Stimulated activated CD8-positive, alpha-beta memory T cell treated with anti-CD3 and anti-CD28 coated beads, Interleukin-15, amount 100 ng/mL, for 1 hour (primary cell): ENCODE data around the gene IDI2.

Experiments used
- DNase-seq: peaks from one replicate; pipeline ENCODE4 v3.0.0-alpha.2; 2020; ENCODE audit warnings: low read depth

Gene IDI2

DNA sequence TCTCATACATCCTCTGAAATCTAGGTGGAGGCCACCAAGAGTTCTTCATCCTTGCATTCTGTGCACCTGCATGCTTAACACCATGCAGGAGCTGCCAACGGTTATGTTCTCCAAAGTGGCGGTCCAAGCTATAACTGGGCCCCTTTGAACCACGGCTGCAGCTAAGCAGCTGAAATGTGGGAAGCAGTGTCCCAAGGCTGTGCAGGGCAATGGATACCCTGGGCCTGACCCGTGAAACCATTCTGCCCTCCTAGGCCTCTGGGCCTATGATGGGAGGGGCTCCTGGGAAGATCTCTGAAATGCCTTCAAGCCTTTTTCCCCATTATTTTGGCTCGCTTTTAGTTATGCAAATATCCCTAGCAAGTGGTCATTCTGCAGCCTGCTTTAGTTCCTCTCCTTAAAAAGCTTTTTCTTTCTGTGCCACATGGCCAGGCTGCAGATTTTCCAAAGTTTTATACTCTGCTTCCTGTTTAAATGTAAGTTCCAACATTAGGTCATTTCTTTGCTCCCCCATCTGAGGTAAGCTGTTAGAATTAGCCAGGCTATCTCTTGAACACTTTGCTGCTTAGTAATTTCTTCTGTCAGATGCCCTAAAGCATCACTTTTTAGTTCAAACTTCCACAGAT is 45.1 kb downstream of the IDI2 start:
- DNase-seq, result no peak

GRCh38 chr10:978826-979421 is 46.7 kb downstream of the IDI2 start:
- no peak for DNase-seq

DNA sequence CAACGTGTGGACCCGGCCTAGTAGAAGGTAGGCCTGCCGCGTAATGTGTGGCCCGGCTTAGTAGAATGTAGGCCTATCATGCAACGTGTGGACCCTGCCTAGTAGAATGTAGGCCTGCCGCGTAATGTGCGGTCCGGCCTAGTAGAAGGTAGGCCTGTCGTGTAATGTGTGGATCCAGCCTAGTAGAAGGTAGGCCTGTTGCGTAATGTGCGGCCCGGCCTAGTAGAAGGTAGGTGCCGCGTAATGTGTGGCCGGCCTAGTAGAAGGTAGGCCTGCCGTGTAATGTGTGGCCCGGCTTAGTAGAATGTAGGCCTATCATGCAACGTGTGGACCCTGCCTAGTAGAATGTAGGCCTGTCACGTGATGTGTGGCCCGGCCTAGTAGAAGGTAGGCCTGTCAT is 49.3 kb downstream of the IDI2 start:
- DNase-seq, result no peak

DNA sequence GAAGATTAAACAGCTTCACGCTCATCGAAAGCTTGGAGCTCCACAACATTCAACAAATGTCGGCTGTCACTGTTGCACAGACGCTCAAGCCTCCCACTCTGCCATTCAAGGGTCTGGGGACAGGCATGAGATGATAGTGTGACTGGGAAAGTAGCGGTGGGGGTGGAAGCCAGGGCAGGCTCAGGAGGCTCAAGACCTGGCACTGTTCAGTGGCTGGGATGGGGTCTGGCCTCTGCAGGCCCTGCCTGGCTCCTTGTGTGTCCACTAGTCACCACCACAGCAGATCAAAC is 50.9 kb downstream of the IDI2 start:
- no peak for DNase-seq

DNA sequence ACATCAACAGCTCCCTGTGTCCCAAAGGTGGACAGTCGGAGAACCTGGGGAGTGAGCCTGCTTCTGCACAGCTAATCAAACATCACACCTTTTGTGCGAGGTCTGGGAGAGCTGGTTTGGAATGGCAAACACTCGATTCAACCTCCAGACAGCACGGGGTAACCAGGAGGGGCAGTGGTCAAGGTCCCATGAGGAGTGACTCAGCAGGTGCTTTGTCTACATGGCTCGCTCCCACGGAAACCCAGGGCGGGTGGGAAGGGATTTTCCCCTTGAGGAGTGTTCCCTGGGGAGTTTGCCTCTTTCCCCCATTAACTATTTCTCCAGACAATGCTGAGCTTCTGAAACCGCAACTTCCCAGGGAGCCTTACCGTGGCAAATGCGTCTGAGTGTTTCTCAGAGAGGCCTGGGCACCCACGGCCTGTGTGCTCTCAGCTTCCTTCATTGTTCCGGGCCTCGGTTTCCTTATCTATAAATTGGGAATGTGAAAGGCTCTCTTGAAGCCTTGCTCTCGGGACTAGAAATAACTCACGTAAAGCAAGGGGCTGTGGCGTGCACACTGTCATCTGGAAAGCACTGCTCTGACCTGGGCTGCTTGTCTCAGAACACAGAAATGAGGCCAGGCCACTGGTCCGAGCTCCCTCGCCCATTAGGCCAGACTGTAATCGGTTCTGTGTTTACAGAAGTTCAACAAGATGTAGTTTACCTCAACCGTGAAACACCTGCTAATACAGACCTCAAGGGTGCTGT is 51.4 kb downstream of the IDI2 start:
- DNase-seq, result no peak

DNA sequence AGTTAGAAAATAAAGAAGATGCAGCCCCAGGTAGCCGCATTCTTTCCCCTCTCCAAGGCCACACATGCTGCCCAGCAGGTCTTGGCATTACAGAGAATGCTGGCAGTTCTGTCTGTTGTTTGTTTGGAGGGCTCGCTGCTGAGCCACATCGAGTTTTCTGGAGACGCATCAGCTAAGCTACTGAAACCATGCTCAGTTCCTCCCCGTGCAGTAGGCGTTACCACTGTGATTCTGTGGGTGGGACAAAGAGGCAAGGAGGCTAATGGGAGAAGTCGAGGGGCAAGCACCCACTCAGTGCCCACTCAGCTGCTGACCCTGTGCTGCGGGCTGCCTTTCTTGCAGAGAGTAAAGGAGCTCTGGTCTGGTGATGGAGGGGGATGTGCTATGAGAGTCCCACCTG is 52.9 kb downstream of the IDI2 start:
- no peak for DNase-seq

DNA sequence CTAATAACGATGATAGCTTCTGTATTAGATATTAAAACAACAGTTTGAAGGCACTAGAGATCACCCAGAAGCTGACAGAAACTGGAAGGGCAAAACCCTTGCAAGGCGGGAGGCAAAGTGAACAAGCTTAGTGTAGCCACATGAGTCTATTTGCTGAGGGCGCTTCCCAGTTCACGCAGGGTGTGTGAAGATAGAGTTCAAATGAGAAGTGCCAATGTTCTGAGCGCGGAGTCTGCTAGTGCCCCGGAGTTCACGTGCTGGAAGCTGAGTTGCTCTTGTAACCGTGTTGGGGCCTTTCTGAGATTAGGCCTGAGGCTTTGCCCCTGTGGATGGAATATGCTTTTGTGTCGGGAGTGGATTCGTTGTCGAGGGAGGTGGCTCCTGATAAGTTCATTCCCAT is 54.0 kb downstream of the IDI2 start:
- DNase-seq, result no peak

- no peak for DNase-seq
Measured at GRCh38 chr10:971150-971542, 54.5 kb downstream of the IDI2 start.

DNA sequence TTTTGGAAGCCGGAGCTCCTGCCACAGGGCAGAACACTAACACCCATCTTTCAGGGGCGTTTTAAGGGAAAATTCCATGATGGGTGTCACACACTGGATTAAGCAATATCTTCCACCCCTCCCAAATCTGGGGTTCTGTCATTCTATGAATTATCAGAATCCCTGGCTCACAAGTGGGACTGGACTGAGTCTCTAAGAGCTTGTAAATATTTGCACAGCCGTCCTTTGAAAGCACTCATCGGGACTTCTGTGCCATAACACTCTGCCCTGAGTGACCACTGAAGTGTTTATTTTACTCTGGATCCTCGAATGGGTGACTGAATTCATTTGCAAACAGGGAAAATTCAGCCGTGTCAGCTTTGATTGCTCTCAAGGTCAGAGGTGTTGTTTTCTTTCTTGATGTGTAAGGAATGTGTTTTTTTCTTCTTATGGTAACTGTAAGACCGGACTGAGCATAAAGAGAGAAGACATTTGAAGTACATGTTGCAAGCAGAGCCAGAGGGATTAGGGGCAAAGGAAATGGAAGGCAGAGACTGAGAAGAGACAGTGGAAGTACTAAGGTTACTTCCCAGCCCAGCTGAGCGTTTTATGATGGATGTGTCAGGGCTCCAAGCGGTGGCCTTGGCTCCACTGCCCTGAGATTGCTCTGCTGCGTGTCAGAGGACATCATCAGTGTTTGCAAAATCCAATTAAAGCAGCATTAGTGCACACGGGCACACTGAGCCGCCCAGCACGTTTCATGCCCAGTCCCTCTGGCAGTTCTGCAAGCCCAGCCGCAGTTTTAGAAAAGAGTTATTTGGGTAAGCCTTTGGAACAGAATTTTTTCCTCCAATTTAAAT is 55.1 kb downstream of the IDI2 start:
- no peak for DNase-seq

DNA sequence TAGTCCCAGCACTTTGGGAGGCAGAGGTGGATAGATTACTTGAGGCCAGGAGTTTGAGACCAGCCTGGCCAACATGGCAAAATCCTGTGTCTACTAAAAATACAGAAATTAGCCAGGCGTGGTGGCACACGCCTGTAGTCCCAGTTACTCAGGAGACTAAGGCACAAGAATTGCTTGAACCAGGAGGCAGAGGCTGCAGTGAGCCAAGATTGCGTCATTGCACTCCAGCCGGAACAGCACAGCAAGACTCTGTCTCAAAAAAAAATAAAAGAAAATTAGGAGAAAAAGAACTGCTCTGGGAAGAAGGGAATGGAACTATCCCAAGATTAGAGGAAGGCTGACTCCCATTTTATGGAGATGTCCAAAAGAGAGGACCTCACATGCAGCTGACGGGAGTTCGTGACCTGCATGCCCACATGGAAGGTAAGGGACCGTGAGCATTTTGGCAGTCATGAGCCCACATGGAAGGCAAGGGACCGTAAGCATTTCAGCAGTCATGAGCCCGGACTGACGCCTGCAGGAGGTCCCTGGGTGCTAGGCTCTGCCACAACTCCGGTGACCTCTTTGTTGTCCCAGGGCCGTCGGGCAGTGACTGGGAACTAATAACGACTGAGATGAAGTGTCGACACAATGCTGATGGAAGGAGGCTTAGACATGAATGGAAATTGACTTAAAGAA is 56.0 kb downstream of the IDI2 start:
- no peak for DNase-seq
